ENCODE data around the gene GCK. TPM values are rescaled to one million over a fixed set of nuclear protein-coding genes. Genes with fewer than 3 reads are reported as not detected.

Gene GCK
- total RNA-seq, 2 donors from 2014 or later: 1.3 to 2.1 TPM

DNA sequence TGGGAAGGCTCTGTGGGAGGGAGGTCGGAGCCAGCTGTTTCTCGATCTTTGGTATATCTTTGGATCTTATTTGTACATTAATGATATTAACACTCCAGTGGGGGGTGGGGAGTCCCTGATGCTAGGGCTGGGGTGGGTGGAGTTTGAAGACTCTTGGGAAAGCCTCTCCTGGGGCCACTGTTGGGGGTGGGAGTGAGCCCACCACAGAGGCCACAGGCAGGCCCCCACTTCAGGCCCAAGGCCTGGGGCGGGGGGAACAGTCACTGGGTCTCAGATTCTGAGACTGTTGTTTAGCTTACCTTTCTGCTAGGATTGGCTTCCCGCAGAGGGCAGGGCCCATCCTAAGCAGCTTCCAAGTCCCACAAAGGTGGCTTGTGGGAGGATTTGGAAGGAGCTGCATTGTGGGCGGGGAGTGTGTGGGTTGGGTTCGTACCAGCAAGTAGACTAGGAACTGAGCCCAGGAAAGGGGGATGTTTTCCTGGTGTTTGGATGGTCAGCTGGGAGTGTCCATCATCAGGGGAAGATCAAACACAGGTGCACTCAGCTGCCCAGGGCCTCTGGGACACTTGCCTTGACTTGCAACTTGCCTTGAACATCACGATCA lies 23.4 kb upstream of the GCK start:
- intact Hi-C loops (cut with DNase I): no loop called here
- H3K9me3 ChIP-seq: no peaks in the 10 kb centered on the region
- 80 to 81% methylated on average over 7 of the region's 7 CpGs for WGBS, 2 donors
- no peak for TF ChIP-seq POLR2A (IDR thresholded peaks at IDR 0.05)
- TF ChIP-seq, protein P1, sequence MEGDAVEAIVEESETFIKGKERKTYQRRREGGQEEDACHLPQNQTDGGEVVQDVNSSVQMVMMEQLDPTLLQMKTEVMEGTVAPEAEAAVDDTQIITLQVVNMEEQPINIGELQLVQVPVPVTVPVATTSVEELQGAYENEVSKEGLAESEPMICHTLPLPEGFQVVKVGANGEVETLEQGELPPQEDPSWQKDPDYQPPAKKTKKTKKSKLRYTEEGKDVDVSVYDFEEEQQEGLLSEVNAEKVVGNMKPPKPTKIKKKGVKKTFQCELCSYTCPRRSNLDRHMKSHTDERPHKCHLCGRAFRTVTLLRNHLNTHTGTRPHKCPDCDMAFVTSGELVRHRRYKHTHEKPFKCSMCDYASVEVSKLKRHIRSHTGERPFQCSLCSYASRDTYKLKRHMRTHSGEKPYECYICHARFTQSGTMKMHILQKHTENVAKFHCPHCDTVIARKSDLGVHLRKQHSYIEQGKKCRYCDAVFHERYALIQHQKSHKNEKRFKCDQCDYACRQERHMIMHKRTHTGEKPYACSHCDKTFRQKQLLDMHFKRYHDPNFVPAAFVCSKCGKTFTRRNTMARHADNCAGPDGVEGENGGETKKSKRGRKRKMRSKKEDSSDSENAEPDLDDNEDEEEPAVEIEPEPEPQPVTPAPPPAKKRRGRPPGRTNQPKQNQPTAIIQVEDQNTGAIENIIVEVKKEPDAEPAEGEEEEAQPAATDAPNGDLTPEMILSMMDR (IDR thresholded peaks at IDR 0.05): no peak
- H3K27me3 ChIP-seq: no peaks in the 10 kb centered on the region
- H3K27ac ChIP-seq: no peak overlapping the region
- ATAC-seq: no peak
- H3K4me1 ChIP-seq: no peaks in the 10 kb centered on the region
- peaks cover 0 to 37% of the 10 kb centered on the region in 2 donors for H3K36me3 ChIP-seq (replicated peaks in 1 of 2; ENCODE audit: insufficient read depth in 1 of 2, low read depth in 2 of 2)
- DNase-seq: no peak
- H3K4me3 ChIP-seq: no peak overlapping the region

DNA sequence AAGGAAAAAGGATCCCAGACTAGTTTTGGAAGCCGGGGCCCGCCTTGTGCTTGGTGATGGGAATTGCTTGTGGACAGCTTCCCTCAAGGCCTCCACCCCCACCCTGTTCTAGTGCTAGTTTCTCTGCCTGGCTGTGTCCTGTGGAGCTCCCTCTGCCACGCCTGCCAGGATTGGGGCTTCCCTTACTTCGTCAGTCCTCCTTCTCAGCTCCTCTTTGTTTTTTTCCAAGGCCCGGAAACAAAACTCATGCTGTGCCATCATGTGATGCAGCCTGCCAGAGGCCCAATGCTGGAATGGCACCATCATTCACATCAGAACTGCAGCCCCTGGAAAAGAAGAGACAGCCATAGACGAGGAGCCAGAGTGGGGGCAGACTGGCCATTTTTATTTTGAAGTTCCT lies 22.8 kb upstream of the GCK start:
- no peaks in the 10 kb centered on the region for H3K4me1 ChIP-seq
- H3K36me3 ChIP-seq (replicated peaks in 1 of 2; ENCODE audit: insufficient read depth in 1 of 2, low read depth in 2 of 2): peaks cover 0 to 43% of the 10 kb centered on the region in 2 donors
- H3K4me3 ChIP-seq: no peak overlapping the region
- WGBS, 2 donors: 88 to 96% methylated on average over 6 of the region's 6 CpGs
- H3K9me3 ChIP-seq: no peaks in the 10 kb centered on the region
- TF ChIP-seq, protein P1 (IDR thresholded peaks at IDR 0.05): no peak
- TF ChIP-seq POLR2A (IDR thresholded peaks at IDR 0.05): no peak
- no peaks in the 10 kb centered on the region for H3K27me3 ChIP-seq
- ATAC-seq (no peak), DNase-seq (no peak)
- intact Hi-C loops (cut with DNase I): no loop called here
- no peak overlapping the region for H3K27ac ChIP-seq

DNA sequence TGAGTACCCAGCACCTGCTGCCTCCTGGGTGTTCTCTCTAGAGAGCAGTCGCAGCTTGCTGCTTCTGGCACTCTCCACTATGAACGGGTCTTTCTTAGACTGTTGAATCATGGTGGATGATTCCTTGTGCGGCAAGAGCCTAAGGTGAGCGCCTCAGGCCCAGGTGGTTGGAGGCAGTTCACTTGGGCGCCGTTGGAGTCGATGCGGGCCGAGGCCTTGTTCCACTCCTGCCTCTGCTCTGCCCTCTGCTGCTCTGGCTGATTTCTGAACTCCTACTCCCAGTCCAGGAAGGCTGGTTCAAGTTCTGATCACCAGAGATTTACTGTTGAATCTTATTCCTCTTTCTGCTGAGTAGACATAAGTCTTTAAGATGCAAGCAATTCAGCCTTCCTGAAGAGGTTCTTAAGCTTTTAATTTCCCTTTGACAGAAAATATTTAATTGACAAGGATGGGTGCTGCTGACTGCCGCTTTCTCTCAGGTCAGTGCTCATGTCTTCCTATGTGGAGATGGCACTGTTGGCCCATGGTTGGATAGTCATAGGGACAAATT lies 22.0 kb upstream of the GCK start:
- H3K27ac ChIP-seq: no peak overlapping the region
- H3K27me3 ChIP-seq: no peaks in the 10 kb centered on the region
- no peak overlapping the region for H3K4me3 ChIP-seq
- H3K36me3 ChIP-seq (replicated peaks in 1 of 2; ENCODE audit: insufficient read depth in 1 of 2, low read depth in 2 of 2): peaks cover 0 to 48% of the 10 kb centered on the region in 2 donors
- no peak for TF ChIP-seq POLR2A (IDR thresholded peaks at IDR 0.05)
- TF ChIP-seq, protein P1 (IDR thresholded peaks at IDR 0.05): no peak
- ATAC-seq (no peak), DNase-seq (no peak)
- H3K4me1 ChIP-seq: no peaks in the 10 kb centered on the region
- H3K9me3 ChIP-seq: no peaks in the 10 kb centered on the region
- intact Hi-C loops (cut with DNase I): no loop called here
- WGBS, 2 donors: 84 to 90% methylated on average over 9 to 10 of the region's 10 CpGs

DNA sequence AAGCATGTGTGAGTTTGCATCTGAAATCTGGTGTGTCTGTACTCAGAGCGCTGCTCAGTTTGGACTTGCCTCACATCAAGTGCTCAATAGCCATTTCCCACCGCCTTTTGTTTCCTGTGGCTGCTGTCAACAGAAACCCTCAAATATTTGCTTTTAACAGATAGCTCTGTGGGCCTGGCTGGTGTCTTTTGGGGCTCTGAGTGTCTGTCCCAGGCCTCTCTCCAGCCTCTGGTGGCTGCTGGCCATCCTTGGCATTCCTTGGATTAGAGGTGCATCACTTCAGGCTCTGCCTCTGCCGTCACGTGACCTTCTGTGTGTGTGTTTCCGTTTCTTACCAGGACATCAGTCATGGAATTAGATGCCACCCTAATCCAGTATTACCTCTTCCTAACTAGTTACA lies 20.9 kb upstream of the GCK start:
- Histone ChIP-seq H3K27ac (no peak overlapping the region), H3K4me3 (no peak overlapping the region), H3K9me3 (no peaks in the 10 kb centered on the region), H3K4me1 (no peaks in the 10 kb centered on the region), H3K27me3 (no peaks in the 10 kb centered on the region), H3K36me3 (replicated peaks in 1 of 2; ENCODE audit: insufficient read depth in 1 of 2, low read depth in 2 of 2) (peaks cover 0 to 54% of the 10 kb centered on the region in 2 donors)
- intact Hi-C loops (cut with DNase I): no loop called here
- no peak for ATAC-seq
- TF ChIP-seq POLR2A (IDR thresholded peaks at IDR 0.05): no peak
- TF ChIP-seq, protein P1 (IDR thresholded peaks at IDR 0.05): no peak
- no peak for DNase-seq
- WGBS, 2 donors: 76 to 81% methylated on average over 5 of the region's 5 CpGs

DNA sequence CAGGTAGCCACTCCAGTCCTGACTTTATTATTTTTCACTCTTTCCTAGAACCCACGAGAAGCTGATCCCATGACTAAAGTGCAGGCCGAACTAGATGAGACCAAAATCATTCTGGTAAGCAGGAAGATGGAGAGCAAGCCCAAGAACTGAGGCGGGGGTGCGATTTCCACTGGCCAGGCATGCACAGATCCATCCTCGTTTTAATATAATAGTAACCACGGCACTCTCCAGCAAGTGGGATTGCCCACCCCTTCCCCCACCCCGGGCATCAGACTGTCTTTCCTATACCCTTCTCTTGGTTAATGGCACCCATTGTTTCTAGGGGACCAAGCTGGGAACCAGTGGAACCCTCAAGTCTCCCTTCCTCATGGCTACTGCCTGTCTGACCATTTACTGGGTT lies 18.8 kb upstream of the GCK start:
- Histone ChIP-seq H3K4me3 (no peak overlapping the region), H3K9me3 (no peaks in the 10 kb centered on the region), H3K36me3 (replicated peaks in 1 of 2; ENCODE audit: insufficient read depth in 1 of 2, low read depth in 2 of 2) (peaks cover 0 to 58% of the 10 kb centered on the region in 2 donors), H3K27me3 (no peaks in the 10 kb centered on the region), H3K4me1 (peaks cover 11% of the 10 kb centered on the region), H3K27ac (no peak overlapping the region)
- WGBS, 2 donors: 89 to 93% methylated on average over 7 of the region's 7 CpGs
- DNase-seq: no peak
- intact Hi-C loops (cut with DNase I): no loop called here
- ATAC-seq: no peak
- no peak for TF ChIP-seq POLR2A (IDR thresholded peaks at IDR 0.05)
- TF ChIP-seq, protein P1 (IDR thresholded peaks at IDR 0.05): no peak
